Effector memory CD4-positive, alpha-beta T cell (primary cell): Measurements from ENCODE around the gene WBP1L.
A peak's percentile ranks its signal among the peaks of the same experiment; 100 is the strongest.

ENCODE experiments used
- DNase-seq, 3 donors: peaks; one replicate each; pipeline ENCODE4 v3.0.0-alpha.2; 2020
- H3K27ac ChIP-seq: 2 replicates; pipeline ENCODE4 v1.7.0; 2013; ENCODE audit warnings: mild to moderate bottlenecking, low read length, moderate library complexity; ENCODE audit not compliant: insufficient read depth, poor library complexity, severe bottlenecking
- H3K27me3 ChIP-seq: replicated peaks from 2 replicates; pipeline ENCODE4 v1.7.0; 2013; ENCODE audit warnings: mild to moderate bottlenecking, low read length; ENCODE audit not compliant: insufficient read depth, control insufficient read depth, poor library complexity, severe bottlenecking
- H3K36me3 ChIP-seq: 2 replicates; pipeline ENCODE4 v1.7.0; 2013; ENCODE audit warnings: mild to moderate bottlenecking, low read length, moderate library complexity; ENCODE audit not compliant: control insufficient read depth, insufficient read depth
- H3K4me1 ChIP-seq: 2 replicates; pipeline ENCODE4 v1.7.0; 2013; ENCODE audit warnings: low read length, mild to moderate bottlenecking; ENCODE audit not compliant: control insufficient read depth, insufficient read depth, poor library complexity, severe bottlenecking
- H3K4me3 ChIP-seq: 2 replicates; pipeline ENCODE4 v1.7.0; 2013; ENCODE audit warnings: low read length, low read depth, mild to moderate bottlenecking; ENCODE audit not compliant: insufficient read depth, poor library complexity, severe bottlenecking
- H3K9me3 ChIP-seq: 2 replicates; pipeline ENCODE4 v1.7.0; 2013; ENCODE audit warnings: mild to moderate bottlenecking, low read length, moderate library complexity; ENCODE audit not compliant: control insufficient read depth

WBP1L gene

GRCh38 chr10:102791754-102792395 is 48.1 kb downstream of the WBP1L start:
- H3K27ac ChIP-seq = no peak overlapping the region
- no peak for DNase-seq
- H3K4me3 ChIP-seq = no peak overlapping the region
- H3K9me3 ChIP-seq = no peaks in the 10 kb centered on the region
- H3K4me1 ChIP-seq = peaks cover 11% of the 10 kb centered on the region
- H3K36me3 ChIP-seq = peaks cover 3% of the 10 kb centered on the region
- H3K27me3 ChIP-seq = no peaks in the 10 kb centered on the region

GRCh38 chr10:102795453-102796406 is 52.0 kb downstream of the WBP1L start:
- Histone ChIP-seq H3K27me3 (no peaks in the 10 kb centered on the region), H3K36me3 (peaks cover 29% of the 10 kb centered on the region), H3K4me1 (peaks cover 12% of the 10 kb centered on the region), H3K9me3 (no peaks in the 10 kb centered on the region), H3K27ac (no peak overlapping the region), H3K4me3 (no peak overlapping the region)
- DNase-seq = no peak

GRCh38 chr10:102796407-102797176 is 52.8 kb downstream of the WBP1L start:
- no peaks in the 10 kb centered on the region for H3K27me3 ChIP-seq
- H3K27ac ChIP-seq = no peak overlapping the region
- peaks cover 12% of the 10 kb centered on the region for H3K4me1 ChIP-seq
- no peak overlapping the region for H3K4me3 ChIP-seq
- H3K36me3 ChIP-seq = peaks cover 32% of the 10 kb centered on the region
- no peaks in the 10 kb centered on the region for H3K9me3 ChIP-seq
- DNase-seq = peak in 2 of 3 donors; percentile 4 to 27

GRCh38 chr10:102799691-102800471 is 56.1 kb downstream of the WBP1L start:
- Histone ChIP-seq H3K4me3 (no peak overlapping the region), H3K9me3 (no peaks in the 10 kb centered on the region), H3K4me1 (peaks cover 12% of the 10 kb centered on the region), H3K27ac (no peak overlapping the region), H3K27me3 (no peaks in the 10 kb centered on the region), H3K36me3 (peaks cover 36% of the 10 kb centered on the region)
- DNase-seq = no peak

GRCh38 chr10:102800611-102801335 is 57.0 kb downstream of the WBP1L start:
- Histone ChIP-seq H3K36me3 (peaks cover 36% of the 10 kb centered on the region), H3K4me1 (peaks cover 12% of the 10 kb centered on the region), H3K4me3 (no peak overlapping the region), H3K27me3 (no peaks in the 10 kb centered on the region), H3K9me3 (no peaks in the 10 kb centered on the region), H3K27ac (no peak overlapping the region)
- DNase-seq = no peak

- H3K27me3 ChIP-seq = no peaks in the 10 kb centered on the region
- no peak overlapping the region for H3K27ac ChIP-seq
- H3K4me3 ChIP-seq = no peak overlapping the region
- H3K4me1 ChIP-seq = peaks cover 5% of the 10 kb centered on the region
- DNase-seq = no peak
- H3K36me3 ChIP-seq = peaks cover 36% of the 10 kb centered on the region
- no peaks in the 10 kb centered on the region for H3K9me3 ChIP-seq
These were observed 57.7 kb downstream of the WBP1L start for GRCh38 chr10:102801496-102801895.

GRCh38 chr10:102801978-102802377 is 58.2 kb downstream of the WBP1L start:
- H3K27me3 ChIP-seq = no peaks in the 10 kb centered on the region
- H3K9me3 ChIP-seq = no peaks in the 10 kb centered on the region
- H3K36me3 ChIP-seq = peaks cover 36% of the 10 kb centered on the region
- no peak overlapping the region for H3K27ac ChIP-seq
- no peak for DNase-seq
- H3K4me1 ChIP-seq = no peaks in the 10 kb centered on the region
- no peak overlapping the region for H3K4me3 ChIP-seq

GRCh38 chr10:102802920-102803534 is 59.3 kb downstream of the WBP1L start:
- no peaks in the 10 kb centered on the region for H3K4me1 ChIP-seq
- H3K27me3 ChIP-seq = no peaks in the 10 kb centered on the region
- H3K4me3 ChIP-seq = no peak overlapping the region
- peaks cover 36% of the 10 kb centered on the region for H3K36me3 ChIP-seq
- DNase-seq = no peak
- H3K9me3 ChIP-seq = no peaks in the 10 kb centered on the region
- no peak overlapping the region for H3K27ac ChIP-seq
